ENCODE measurements around the gene TBC1D22A. TPM values are rescaled to one million over a fixed set of nuclear protein-coding genes. Genes with fewer than 3 reads are reported as not detected.
"Not testable (repeated sequence)": the region's sequence is repeated elsewhere in the genome, so short reads cannot be mapped to it uniquely, and the experiment has no call there.

Gene TBC1D22A
- total RNA-seq, 8 experiments from 2014 or later, result 6.6 to 31.4 (median 12.3) TPM

GRCh38 chr22:47165338-47166032 lies 403.0 kb downstream of the TBC1D22A start:
- WGBS, 10 experiments, result 0 to 100% (median 88%) methylated on average over 1 to 15 of the region's 25 CpGs; no CpG with 5 or more reads in 4 of the 10 experiments
- Histone ChIP-seq H3K27ac (no peak overlapping the region), H3K4me1 (replicated peaks in 1 of 2) (peaks cover 24 to 33% of the 10 kb centered on the region in 2 donors), H3K4me3 (no peak overlapping the region)
- peak in 4 of 8 experiments; percentile 11 to 33 (median 15) for ATAC-seq (replicated peaks in 6 of 8)
- in situ Hi-C loops (cut with MboI; ENCODE audit: low pct_unique_long_range_greater_than_20kb in 2 of 9, low sequenced_read_pairs in 9 of 9, unreplicated experiment in 9 of 9), result no loop called here

GRCh38 chr22:47166033-47166404 lies 403.6 kb downstream of the TBC1D22A start:
- H3K27ac ChIP-seq, result no peak overlapping the region
- H3K4me3 ChIP-seq, result no peak overlapping the region
- ATAC-seq (replicated peaks in 6 of 8), result peak in 4 of 8 experiments; percentile 28 to 67 (median 55)
- WGBS, 10 experiments, result 76 to 100% (median 79%) methylated on average over 4 to 5 of the region's 5 CpGs; no CpG with 5 or more reads in 6 of the 10 experiments
- in situ Hi-C loops (cut with MboI; ENCODE audit: low pct_unique_long_range_greater_than_20kb in 2 of 9, low sequenced_read_pairs in 9 of 9, unreplicated experiment in 9 of 9), result no loop called here
- H3K4me1 ChIP-seq (replicated peaks in 1 of 2), result peaks cover 24 to 33% of the 10 kb centered on the region in 2 donors

- Histone ChIP-seq H3K27ac (no peak overlapping the region), H3K4me1 (replicated peaks in 1 of 2) (peaks cover 24 to 33% of the 10 kb centered on the region in 2 donors), H3K4me3 (no peak overlapping the region)
- WGBS, 10 experiments, result 86 to 97% (median 92%) methylated on average over 3 to 8 of the region's 10 CpGs; no CpG with 5 or more reads in 6 of the 10 experiments
- ATAC-seq (replicated peaks in 6 of 8), result peak in 3 of 8 experiments; percentile 40 to 56 (median 47)
- in situ Hi-C loops (cut with MboI; ENCODE audit: low pct_unique_long_range_greater_than_20kb in 2 of 9, low sequenced_read_pairs in 9 of 9, unreplicated experiment in 9 of 9), result no loop called here
Observed at GRCh38 chr22:47166446-47167016, 404.1 kb downstream of the TBC1D22A start.

- peaks cover 24 to 33% of the 10 kb centered on the region in 2 donors for H3K4me1 ChIP-seq (replicated peaks in 1 of 2)
- no peak overlapping the region for H3K4me3 ChIP-seq
- 90 to 98% (median 94%) methylated on average over 3 to 9 of the region's 10 CpGs; no CpG with 5 or more reads in 1 of the 10 experiments for WGBS, 10 experiments
- in situ Hi-C loops (cut with MboI; ENCODE audit: low pct_unique_long_range_greater_than_20kb in 2 of 9, low sequenced_read_pairs in 9 of 9, unreplicated experiment in 9 of 9), result no loop called here
- no peak overlapping the region for H3K27ac ChIP-seq
- no peak for ATAC-seq (replicated peaks in 6 of 8)
Observed at GRCh38 chr22:47167056-47167455, 404.6 kb downstream of the TBC1D22A start.

GRCh38 chr22:47167921-47168320 lies 405.5 kb downstream of the TBC1D22A start:
- H3K4me3 ChIP-seq; H3K27ac ChIP-seq; in situ Hi-C loops (cut with MboI; ENCODE audit: low pct_unique_long_range_greater_than_20kb in 2 of 9, low sequenced_read_pairs in 9 of 9, unreplicated experiment in 9 of 9); ATAC-seq (replicated peaks in 6 of 8): not testable (repeated sequence)
- 81% methylated on average over 4 of the region's 6 CpGs; no CpG with 5 or more reads in 9 of the 10 experiments for WGBS, 10 experiments
- H3K4me1 ChIP-seq (replicated peaks in 1 of 2), result peaks cover 24 to 33% of the 10 kb centered on the region in 2 donors

GRCh38 chr22:47168441-47168840 lies 406.0 kb downstream of the TBC1D22A start:
- ATAC-seq (replicated peaks in 6 of 8), result no peak
- 96% methylated on average over 4 of the region's 14 CpGs; no CpG with 5 or more reads in 9 of the 10 experiments for WGBS, 10 experiments
- Histone ChIP-seq H3K4me3 (no peak overlapping the region), H3K4me1 (replicated peaks in 1 of 2) (peaks cover 24 to 33% of the 10 kb centered on the region in 2 donors), H3K27ac (no peak overlapping the region)
- in situ Hi-C loops (cut with MboI; ENCODE audit: low pct_unique_long_range_greater_than_20kb in 2 of 9, low sequenced_read_pairs in 9 of 9, unreplicated experiment in 9 of 9), result no loop called here

- ATAC-seq (replicated peaks in 6 of 8), result peak in 3 of 8 experiments; percentile 35 to 46 (median 44)
- H3K4me1 ChIP-seq (replicated peaks in 1 of 2), result peaks cover 24 to 33% of the 10 kb centered on the region in 2 donors
- no peak overlapping the region for H3K27ac ChIP-seq
- in situ Hi-C loops (cut with MboI; ENCODE audit: low pct_unique_long_range_greater_than_20kb in 2 of 9, low sequenced_read_pairs in 9 of 9, unreplicated experiment in 9 of 9), result no loop called here
- no peak overlapping the region for H3K4me3 ChIP-seq
- WGBS, 10 experiments, result 20 to 86% (median 77%) methylated on average over 1 to 6 of the region's 25 CpGs; no CpG with 5 or more reads in 6 of the 10 experiments
Observed at GRCh38 chr22:47168900-47169800, 406.7 kb downstream of the TBC1D22A start.

- no peak overlapping the region for H3K4me3 ChIP-seq
- H3K4me1 ChIP-seq (replicated peaks in 1 of 2), result peaks cover 22 to 30% of the 10 kb centered on the region in 2 donors
- in situ Hi-C loops (cut with MboI; ENCODE audit: low pct_unique_long_range_greater_than_20kb in 2 of 9, low sequenced_read_pairs in 9 of 9, unreplicated experiment in 9 of 9), result no loop called here
- ATAC-seq (replicated peaks in 6 of 8), result peak in 1 of 8 experiments; percentile 30
- WGBS, 10 experiments, result 40 to 100% (median 92%) methylated on average over 1 to 9 of the region's 9 CpGs; no CpG with 5 or more reads in 5 of the 10 experiments
- no peak overlapping the region for H3K27ac ChIP-seq
Observed at GRCh38 chr22:47169801-47170140, 407.3 kb downstream of the TBC1D22A start.

- 82 to 100% (median 89%) methylated on average over 1 to 4 of the region's 21 CpGs; no CpG with 5 or more reads in 3 of the 10 experiments for WGBS, 10 experiments
Observed at GRCh38 chr22:47170511-47171440, 408.3 kb downstream of the TBC1D22A start.

GRCh38 chr22:47171441-47172221 lies 409.2 kb downstream of the TBC1D22A start:
- peaks cover 8 to 16% of the 10 kb centered on the region in 2 donors for H3K4me1 ChIP-seq (replicated peaks in 1 of 2)
- H3K4me3 ChIP-seq, result no peak overlapping the region
- no peak for ATAC-seq (replicated peaks in 6 of 8)
- no peak overlapping the region for H3K27ac ChIP-seq
- WGBS, 10 experiments, result 40 to 86% (median 80%) methylated on average over 1 to 4 of the region's 20 CpGs; no CpG with 5 or more reads in 7 of the 10 experiments
- in situ Hi-C loops (cut with MboI; ENCODE audit: low pct_unique_long_range_greater_than_20kb in 2 of 9, low sequenced_read_pairs in 9 of 9, unreplicated experiment in 9 of 9), result no loop called here

More at GRCh38 chr22:47170511-47171440, 408.3 kb downstream of the TBC1D22A start:
- H3K27ac ChIP-seq; H3K4me3 ChIP-seq; in situ Hi-C loops (cut with MboI; ENCODE audit: low pct_unique_long_range_greater_than_20kb in 2 of 9, low sequenced_read_pairs in 9 of 9, unreplicated experiment in 9 of 9); ATAC-seq (replicated peaks in 6 of 8): not testable (repeated sequence)
- peaks cover 12 to 23% of the 10 kb centered on the region in 2 donors for H3K4me1 ChIP-seq (replicated peaks in 1 of 2)

- Histone ChIP-seq H3K4me1 (replicated peaks in 1 of 2) (peaks cover 8 to 16% of the 10 kb centered on the region in 2 donors), H3K4me3 (no peak overlapping the region), H3K27ac (no peak overlapping the region)
- in situ Hi-C loops (cut with MboI; ENCODE audit: low pct_unique_long_range_greater_than_20kb in 2 of 9, low sequenced_read_pairs in 9 of 9, unreplicated experiment in 9 of 9), result no loop called here
- no peak for ATAC-seq (replicated peaks in 6 of 8)
- WGBS, 10 experiments, result 60 to 100% (median 81%) methylated on average over 1 to 5 of the region's 21 CpGs; no CpG with 5 or more reads in 5 of the 10 experiments
Observed at GRCh38 chr22:47172771-47173534, 410.5 kb downstream of the TBC1D22A start.

All from motor neuron (in vitro differentiated cells).